Measurements from ENCODE around the gene MIPOL1. TPM values are rescaled to one million over a fixed set of nuclear protein-coding genes. Genes with fewer than 3 reads are reported as not detected.
"Not testable (repeated sequence)": the region's sequence is repeated elsewhere in the genome, so short reads cannot be mapped to it uniquely, and the experiment has no call there.

MIPOL1 gene
- total and polyA plus RNA-seq, 8 donors = 2.4 to 9.0 (median 6.4) TPM

DNA sequence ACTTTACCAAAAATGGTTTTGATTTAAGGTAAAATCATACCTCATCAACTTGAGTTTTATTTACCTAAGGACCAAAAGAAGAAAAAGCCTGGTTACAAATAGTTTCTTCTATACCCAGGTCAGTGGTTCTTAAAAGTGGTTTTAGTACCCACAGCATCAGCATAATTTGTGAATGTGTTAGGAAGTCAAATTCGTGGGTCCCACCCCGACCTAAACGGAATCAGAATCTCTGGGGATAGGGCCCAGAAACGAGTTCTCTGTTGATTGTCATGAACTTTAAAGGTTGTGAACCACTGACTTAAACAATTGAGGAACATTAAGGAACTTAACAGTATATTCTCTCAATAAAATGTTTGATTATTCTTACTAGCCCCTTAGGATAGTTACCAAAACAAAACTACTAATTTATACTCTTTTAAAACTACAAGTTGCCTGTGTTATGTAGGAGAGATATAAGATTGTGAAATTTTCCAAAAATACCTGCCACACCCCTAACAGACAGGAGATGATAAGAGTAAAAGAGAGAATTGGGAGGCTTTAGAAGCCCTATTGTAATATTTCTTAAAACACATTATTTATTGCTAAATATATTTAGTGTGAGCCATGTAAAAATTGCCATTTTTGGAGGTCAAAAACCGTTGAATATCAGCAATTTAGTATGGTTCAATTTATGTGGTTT lies 24.7 kb upstream of the MIPOL1 start:
- intact Hi-C loops (cut with DNase I) = no loop called here
- Histone ChIP-seq H3K27me3 (no peaks in the 10 kb centered on the region), H3K4me3 (peak overlapping the region in 3 of 4 donors; percentile 34 to 64 (median 56)), H3K4me1 (peaks cover 15 to 33% (median 20%) of the 10 kb centered on the region in 3 donors), H3K9me3 (no peaks in the 10 kb centered on the region), H3K27ac (peak overlapping the region in 2 of 4 donors; percentile 68 to 93), H3K36me3 (no peaks in the 10 kb centered on the region)
- WGBS, 2 donors = 43 to 59% methylated on average over 5 of the region's 5 CpGs
- no peak for DNase-seq
- TF ChIP-seq, protein P1, sequence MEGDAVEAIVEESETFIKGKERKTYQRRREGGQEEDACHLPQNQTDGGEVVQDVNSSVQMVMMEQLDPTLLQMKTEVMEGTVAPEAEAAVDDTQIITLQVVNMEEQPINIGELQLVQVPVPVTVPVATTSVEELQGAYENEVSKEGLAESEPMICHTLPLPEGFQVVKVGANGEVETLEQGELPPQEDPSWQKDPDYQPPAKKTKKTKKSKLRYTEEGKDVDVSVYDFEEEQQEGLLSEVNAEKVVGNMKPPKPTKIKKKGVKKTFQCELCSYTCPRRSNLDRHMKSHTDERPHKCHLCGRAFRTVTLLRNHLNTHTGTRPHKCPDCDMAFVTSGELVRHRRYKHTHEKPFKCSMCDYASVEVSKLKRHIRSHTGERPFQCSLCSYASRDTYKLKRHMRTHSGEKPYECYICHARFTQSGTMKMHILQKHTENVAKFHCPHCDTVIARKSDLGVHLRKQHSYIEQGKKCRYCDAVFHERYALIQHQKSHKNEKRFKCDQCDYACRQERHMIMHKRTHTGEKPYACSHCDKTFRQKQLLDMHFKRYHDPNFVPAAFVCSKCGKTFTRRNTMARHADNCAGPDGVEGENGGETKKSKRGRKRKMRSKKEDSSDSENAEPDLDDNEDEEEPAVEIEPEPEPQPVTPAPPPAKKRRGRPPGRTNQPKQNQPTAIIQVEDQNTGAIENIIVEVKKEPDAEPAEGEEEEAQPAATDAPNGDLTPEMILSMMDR (IDR thresholded peaks at IDR 0.05) = no peak
- FAIRE-seq = no peak
- no peak for ATAC-seq

DNA sequence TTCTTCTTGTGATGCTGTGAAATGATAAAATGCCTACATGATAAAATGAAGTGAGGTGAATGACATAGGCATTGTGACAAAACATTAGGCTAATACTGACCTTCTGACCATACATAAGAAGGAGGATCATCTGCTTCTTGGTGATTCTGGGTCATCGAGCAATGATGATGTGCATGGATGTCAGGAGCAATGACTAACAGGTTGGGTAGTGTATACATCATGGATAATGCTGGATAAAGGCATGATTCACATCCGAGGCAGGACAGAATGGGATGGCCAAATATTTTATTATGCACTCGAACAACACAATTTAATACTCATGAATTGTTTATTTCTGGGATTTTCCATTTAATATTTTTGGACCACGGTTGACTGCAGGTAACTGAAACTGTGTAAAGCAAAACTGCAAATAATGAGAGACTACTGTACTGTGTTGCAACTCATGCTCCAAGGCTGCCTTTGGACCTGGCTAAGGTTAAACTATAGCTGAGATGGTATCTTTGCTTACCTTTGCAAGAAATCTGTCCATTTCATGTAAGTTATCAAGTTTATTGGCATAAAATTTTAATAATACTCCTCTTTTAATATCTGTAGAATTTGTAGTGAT lies 17.7 kb upstream of the MIPOL1 start:
- H3K9me3 ChIP-seq = no peaks in the 10 kb centered on the region
- H3K27ac ChIP-seq = no peak overlapping the region
- H3K27me3 ChIP-seq = no peaks in the 10 kb centered on the region
- H3K36me3 ChIP-seq = no peaks in the 10 kb centered on the region
- DNase-seq (no peak), FAIRE-seq (no peak), ATAC-seq (no peak)
- 76 to 80% methylated on average over 4 of the region's 4 CpGs for WGBS, 2 donors
- intact Hi-C loops (cut with DNase I) = no loop called here
- TF ChIP-seq, protein P1 (IDR thresholded peaks at IDR 0.05) = no peak
- peaks cover 5 to 11% (median 8%) of the 10 kb centered on the region in 3 donors for H3K4me1 ChIP-seq
- H3K4me3 ChIP-seq = no peak overlapping the region

DNA sequence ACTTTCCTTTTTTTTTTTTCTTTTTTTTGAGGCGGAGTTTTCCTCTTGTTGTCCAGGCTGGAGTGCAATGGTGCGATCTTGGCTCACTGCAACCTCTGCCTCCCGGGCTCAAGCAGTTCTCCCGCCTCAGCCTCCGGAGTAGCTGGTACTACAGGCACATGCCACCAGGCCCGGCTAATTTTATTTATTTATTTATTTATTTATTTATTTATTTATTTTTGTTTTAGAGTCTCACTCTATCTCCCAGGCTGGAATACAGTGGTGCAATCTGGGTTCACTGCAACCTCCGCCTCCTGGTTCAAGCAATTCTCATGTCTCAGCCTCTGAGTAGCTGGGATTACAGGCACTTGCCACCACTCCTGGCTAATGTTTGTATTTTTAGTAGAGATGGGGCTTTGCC lies 16.9 kb upstream of the MIPOL1 start:
- H3K36me3 ChIP-seq; intact Hi-C loops (cut with DNase I); H3K4me1 ChIP-seq; H3K27ac ChIP-seq; H3K4me3 ChIP-seq; H3K9me3 ChIP-seq; DNase-seq; ATAC-seq; FAIRE-seq; H3K27me3 ChIP-seq: not testable (repeated sequence)
- 91 to 98% methylated on average over 7 of the region's 7 CpGs for WGBS, 2 donors

DNA sequence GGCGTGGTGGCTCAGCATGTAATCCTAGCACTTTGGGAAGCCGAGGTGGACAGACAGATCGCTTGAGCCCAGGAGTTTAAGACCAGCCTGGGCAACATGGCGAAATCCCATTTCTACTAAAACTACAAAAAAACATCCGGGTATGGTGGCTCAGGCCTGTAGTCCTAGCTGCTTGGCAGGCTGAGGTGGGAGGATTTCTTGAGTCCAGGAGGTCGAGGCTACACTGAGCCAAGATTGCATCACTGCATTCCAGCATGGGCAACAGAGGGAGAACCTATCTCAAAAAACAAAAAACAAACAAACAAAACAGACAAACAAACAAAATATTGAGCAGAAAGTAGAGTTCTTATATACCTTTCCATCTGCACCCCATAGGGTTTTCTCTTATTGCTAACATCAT lies 16.3 kb upstream of the MIPOL1 start:
- Histone ChIP-seq H3K27ac (no peak overlapping the region), H3K4me1 (peaks cover 0 to 2% (median 0%) of the 10 kb centered on the region in 3 donors), H3K4me3 (no peak overlapping the region), H3K9me3 (no peaks in the 10 kb centered on the region), H3K27me3 (no peaks in the 10 kb centered on the region), H3K36me3 (no peaks in the 10 kb centered on the region)
- ATAC-seq (no peak), DNase-seq (no peak), FAIRE-seq (no peak)
- intact Hi-C loops (cut with DNase I) = no loop called here
- WGBS, 2 donors = 85 to 88% methylated on average over 6 of the region's 6 CpGs
- TF ChIP-seq, protein P1 (IDR thresholded peaks at IDR 0.05) = no peak

DNA sequence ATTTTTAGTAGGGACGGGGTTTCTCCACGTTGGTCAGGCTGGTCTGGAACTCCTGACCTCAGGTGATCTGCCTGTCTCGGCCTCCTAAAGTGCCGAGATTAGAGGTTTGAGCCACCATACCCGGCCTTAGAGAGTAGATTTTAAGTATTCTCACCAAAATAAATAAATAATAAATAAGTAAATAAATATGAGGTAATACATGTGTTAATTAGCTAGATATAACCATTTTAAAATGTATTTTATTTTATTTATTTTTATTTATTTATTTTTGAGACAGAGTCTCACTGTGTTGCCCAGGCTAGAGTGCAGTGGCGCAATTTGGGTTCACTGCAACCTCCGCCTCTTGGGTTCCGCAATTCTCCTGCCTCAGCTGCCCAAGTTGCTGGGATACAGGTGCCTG lies 13.2 kb upstream of the MIPOL1 start:
- 89 to 91% methylated on average over 8 of the region's 8 CpGs for WGBS, 2 donors
- H3K4me1 ChIP-seq; H3K27me3 ChIP-seq; H3K27ac ChIP-seq; intact Hi-C loops (cut with DNase I); ATAC-seq; FAIRE-seq; DNase-seq; H3K4me3 ChIP-seq; H3K9me3 ChIP-seq; H3K36me3 ChIP-seq: not testable (repeated sequence)

DNA sequence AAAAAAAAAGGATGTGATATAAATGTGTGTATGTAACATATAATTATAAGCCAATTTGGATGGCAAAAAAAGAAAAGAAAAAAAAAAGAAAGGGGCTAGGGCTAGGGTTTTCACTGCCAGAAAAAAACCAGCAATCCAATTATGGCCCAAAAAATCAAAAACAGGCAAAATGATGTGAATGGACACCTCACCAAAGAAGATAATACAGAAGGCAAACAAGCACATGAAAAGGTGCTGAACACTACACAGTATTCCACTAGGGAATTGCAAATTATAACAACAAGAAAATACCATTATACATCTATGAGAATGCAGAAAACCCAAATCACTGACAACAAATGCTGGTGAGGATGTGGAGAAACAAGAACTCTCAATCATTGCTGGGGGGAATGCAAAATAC lies 12.1 kb upstream of the MIPOL1 start:
- H3K27me3 ChIP-seq = no peaks in the 10 kb centered on the region
- ATAC-seq = no peak
- H3K36me3 ChIP-seq = no peaks in the 10 kb centered on the region

More for the DNA sequence above, 12.1 kb upstream of the MIPOL1 start:
- Histone ChIP-seq H3K4me3 (no peak overlapping the region), H3K4me1 (no peaks in the 10 kb centered on the region), H3K27ac (no peak overlapping the region), H3K9me3 (no peaks in the 10 kb centered on the region)
- intact Hi-C loops (cut with DNase I) = no loop called here
- DNase-seq (no peak), FAIRE-seq (no peak)
- TF ChIP-seq, protein P1 (IDR thresholded peaks at IDR 0.05) = no peak
